ENCODE data around the gene HK1. TPM values are rescaled to one million over a fixed set of nuclear protein-coding genes. Genes with fewer than 3 reads are reported as not detected.

The HK1 gene
- total and polyA plus RNA-seq, 4 donors = 1.8 to 166 (median 7.4) TPM

DNA sequence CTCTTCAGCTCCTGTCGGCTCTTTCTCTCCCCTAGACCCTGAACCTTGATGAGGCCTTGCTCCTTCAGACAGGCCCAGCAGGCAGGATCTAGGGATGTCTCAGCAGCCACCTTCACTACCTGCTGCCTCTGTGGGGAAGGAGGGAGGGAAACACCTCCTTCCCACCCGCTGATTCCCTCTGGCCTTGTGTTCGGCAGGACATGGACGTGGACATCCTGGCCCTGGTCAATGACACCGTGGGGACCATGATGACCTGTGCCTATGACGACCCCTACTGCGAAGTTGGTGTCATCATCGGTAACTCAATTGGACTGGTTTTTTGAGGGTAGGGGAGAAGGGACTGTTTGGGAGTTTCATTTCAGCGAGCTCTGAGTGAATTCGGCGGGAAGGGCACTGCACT lies 37.8 kb upstream of the HK1 start:
- H3K36me3 ChIP-seq (ENCODE audit: control insufficient read depth in 4 of 4, insufficient read depth in 3 of 4, low read depth in 1 of 4, low read length in 3 of 4) = no peaks in the 10 kb centered on the region
- DNase-seq (ENCODE audit: low spot score) = no peak
- no peaks in the 10 kb centered on the region for H3K9me3 ChIP-seq (ENCODE audit: control insufficient read depth in 4 of 4, low read length in 3 of 4)
- H3K4me3 ChIP-seq (ENCODE audit: low read depth in 1 of 3, low read length in 3 of 3) = no peak overlapping the region
- 93% methylated on average over 11 of the region's 11 CpGs for WGBS
- H3K27ac ChIP-seq (ENCODE audit: low read depth in 1 of 2, low read length in 2 of 2) = no peak overlapping the region
- peaks cover 0 to 6% (median 0%) of the 10 kb centered on the region in 4 donors for H3K4me1 ChIP-seq (ENCODE audit: control insufficient read depth in 4 of 4, insufficient read depth in 4 of 4, low read length in 3 of 4)
- no peak overlapping the region for H3K9ac ChIP-seq (ENCODE audit: low read depth in 1 of 2, low read length in 2 of 2)
- H3K27me3 ChIP-seq (ENCODE audit: control insufficient read depth in 4 of 4, insufficient read depth in 4 of 4, low read length in 3 of 4) = no peaks in the 10 kb centered on the region
- no peak for TF ChIP-seq YY1 (IDR thresholded peaks at IDR 0.05)
- no peak for TF ChIP-seq JUND (IDR thresholded peaks at IDR 0.05)
- no peak for TF ChIP-seq HNF4A (conservative IDR thresholded peaks at IDR 0.05)
- TF ChIP-seq FOXA2 (IDR thresholded peaks at IDR 0.05) = no peak
- TF ChIP-seq, protein P1, sequence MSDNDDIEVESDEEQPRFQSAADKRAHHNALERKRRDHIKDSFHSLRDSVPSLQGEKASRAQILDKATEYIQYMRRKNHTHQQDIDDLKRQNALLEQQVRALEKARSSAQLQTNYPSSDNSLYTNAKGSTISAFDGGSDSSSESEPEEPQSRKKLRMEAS (IDR thresholded peaks at IDR 0.05) = no peak
- no peak for TF ChIP-seq NR2F2 (IDR thresholded peaks at IDR 0.05)
- no peak for TF ChIP-seq RXRA (IDR thresholded peaks at IDR 0.05)
- TF ChIP-seq, protein P2, sequence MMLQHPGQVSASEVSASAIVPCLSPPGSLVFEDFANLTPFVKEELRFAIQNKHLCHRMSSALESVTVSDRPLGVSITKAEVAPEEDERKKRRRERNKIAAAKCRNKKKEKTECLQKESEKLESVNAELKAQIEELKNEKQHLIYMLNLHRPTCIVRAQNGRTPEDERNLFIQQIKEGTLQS (IDR thresholded peaks at IDR 0.05) = no peak
- no peak for TF ChIP-seq FOXA1 (IDR thresholded peaks at IDR 0.05)
- no peak for TF ChIP-seq TAF1 (conservative IDR thresholded peaks at IDR 0.05)
- TF ChIP-seq EGR1 (IDR thresholded peaks at IDR 0.05; ENCODE audit: low read depth in 2 of 2) = no peak
- TF ChIP-seq, protein P3, sequence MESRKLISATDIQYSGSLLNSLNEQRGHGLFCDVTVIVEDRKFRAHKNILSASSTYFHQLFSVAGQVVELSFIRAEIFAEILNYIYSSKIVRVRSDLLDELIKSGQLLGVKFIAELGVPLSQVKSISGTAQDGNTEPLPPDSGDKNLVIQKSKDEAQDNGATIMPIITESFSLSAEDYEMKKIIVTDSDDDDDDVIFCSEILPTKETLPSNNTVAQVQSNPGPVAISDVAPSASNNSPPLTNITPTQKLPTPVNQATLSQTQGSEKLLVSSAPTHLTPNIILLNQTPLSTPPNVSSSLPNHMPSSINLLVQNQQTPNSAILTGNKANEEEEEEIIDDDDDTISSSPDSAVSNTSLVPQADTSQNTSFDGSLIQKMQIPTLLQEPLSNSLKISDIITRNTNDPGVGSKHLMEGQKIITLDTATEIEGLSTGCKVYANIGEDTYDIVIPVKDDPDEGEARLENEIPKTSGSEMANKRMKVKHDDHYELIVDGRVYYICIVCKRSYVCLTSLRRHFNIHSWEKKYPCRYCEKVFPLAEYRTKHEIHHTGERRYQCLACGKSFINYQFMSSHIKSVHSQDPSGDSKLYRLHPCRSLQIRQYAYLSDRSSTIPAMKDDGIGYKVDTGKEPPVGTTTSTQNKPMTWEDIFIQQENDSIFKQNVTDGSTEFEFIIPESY (IDR thresholded peaks at IDR 0.05) = no peak
- TF ChIP-seq RAD21 (IDR thresholded peaks at IDR 0.05) = no peak
- TF ChIP-seq GABPA (IDR thresholded peaks at IDR 0.05 in 1 of 2, conservative IDR thresholded peaks at IDR 0.05 in 1 of 2) = no peak
- TF ChIP-seq SP1 (IDR thresholded peaks at IDR 0.05) = no peak
- TF ChIP-seq, protein P4, sequence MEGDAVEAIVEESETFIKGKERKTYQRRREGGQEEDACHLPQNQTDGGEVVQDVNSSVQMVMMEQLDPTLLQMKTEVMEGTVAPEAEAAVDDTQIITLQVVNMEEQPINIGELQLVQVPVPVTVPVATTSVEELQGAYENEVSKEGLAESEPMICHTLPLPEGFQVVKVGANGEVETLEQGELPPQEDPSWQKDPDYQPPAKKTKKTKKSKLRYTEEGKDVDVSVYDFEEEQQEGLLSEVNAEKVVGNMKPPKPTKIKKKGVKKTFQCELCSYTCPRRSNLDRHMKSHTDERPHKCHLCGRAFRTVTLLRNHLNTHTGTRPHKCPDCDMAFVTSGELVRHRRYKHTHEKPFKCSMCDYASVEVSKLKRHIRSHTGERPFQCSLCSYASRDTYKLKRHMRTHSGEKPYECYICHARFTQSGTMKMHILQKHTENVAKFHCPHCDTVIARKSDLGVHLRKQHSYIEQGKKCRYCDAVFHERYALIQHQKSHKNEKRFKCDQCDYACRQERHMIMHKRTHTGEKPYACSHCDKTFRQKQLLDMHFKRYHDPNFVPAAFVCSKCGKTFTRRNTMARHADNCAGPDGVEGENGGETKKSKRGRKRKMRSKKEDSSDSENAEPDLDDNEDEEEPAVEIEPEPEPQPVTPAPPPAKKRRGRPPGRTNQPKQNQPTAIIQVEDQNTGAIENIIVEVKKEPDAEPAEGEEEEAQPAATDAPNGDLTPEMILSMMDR (IDR thresholded peaks at IDR 0.05; ENCODE audit: low read depth, low read length, missing input control) = no peak
- TF ChIP-seq, protein P5, sequence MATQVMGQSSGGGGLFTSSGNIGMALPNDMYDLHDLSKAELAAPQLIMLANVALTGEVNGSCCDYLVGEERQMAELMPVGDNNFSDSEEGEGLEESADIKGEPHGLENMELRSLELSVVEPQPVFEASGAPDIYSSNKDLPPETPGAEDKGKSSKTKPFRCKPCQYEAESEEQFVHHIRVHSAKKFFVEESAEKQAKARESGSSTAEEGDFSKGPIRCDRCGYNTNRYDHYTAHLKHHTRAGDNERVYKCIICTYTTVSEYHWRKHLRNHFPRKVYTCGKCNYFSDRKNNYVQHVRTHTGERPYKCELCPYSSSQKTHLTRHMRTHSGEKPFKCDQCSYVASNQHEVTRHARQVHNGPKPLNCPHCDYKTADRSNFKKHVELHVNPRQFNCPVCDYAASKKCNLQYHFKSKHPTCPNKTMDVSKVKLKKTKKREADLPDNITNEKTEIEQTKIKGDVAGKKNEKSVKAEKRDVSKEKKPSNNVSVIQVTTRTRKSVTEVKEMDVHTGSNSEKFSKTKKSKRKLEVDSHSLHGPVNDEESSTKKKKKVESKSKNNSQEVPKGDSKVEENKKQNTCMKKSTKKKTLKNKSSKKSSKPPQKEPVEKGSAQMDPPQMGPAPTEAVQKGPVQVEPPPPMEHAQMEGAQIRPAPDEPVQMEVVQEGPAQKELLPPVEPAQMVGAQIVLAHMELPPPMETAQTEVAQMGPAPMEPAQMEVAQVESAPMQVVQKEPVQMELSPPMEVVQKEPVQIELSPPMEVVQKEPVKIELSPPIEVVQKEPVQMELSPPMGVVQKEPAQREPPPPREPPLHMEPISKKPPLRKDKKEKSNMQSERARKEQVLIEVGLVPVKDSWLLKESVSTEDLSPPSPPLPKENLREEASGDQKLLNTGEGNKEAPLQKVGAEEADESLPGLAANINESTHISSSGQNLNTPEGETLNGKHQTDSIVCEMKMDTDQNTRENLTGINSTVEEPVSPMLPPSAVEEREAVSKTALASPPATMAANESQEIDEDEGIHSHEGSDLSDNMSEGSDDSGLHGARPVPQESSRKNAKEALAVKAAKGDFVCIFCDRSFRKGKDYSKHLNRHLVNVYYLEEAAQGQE (IDR thresholded peaks at IDR 0.05) = no peak
- TF ChIP-seq HNF4G (IDR thresholded peaks at IDR 0.05) = no peak

Measured in liver (tissue), 9 donors.